Measurements from ENCODE around the gene NACC1.

The NACC1 gene

DNA sequence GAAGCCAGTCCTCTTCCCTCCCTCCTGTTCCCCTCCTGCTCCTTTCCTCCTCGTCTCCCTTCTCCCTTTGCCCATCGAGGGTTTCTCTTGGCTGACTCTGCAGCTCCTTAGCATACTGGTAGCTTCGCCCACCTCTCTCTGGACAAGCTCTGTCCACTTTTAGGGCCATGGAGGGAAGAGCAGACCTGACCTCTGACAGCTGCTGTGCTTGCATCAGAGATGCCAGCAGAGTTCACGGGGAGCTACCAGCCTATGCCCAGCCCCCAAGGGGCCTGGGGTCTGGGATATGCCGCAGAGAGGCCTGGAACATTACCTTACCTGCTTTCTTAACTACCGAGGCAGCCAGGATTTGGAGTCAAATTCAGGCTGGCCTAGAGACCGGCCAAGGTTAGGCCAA lies 35.1 kb upstream of the NACC1 start:
- TF ChIP-seq ZNF747 (tag by site-specific recombination; IDR thresholded peaks at IDR 0.05) (no peak), ZNF221 (tag by site-specific recombination; IDR thresholded peaks at IDR 0.05; ENCODE audit: borderline replicate concordance) (no peak), ZFP3 (tag by site-specific recombination; IDR thresholded peaks at IDR 0.05; ENCODE audit: low read depth) (no peak), ZBTB11 (tag by site-specific recombination; conservative IDR thresholded peaks at IDR 0.05; ENCODE audit: low read depth) (no peak), ZNF37A (tag by site-specific recombination; IDR thresholded peaks at IDR 0.05) (no peak)
- TF ChIP-seq, protein P1, sequence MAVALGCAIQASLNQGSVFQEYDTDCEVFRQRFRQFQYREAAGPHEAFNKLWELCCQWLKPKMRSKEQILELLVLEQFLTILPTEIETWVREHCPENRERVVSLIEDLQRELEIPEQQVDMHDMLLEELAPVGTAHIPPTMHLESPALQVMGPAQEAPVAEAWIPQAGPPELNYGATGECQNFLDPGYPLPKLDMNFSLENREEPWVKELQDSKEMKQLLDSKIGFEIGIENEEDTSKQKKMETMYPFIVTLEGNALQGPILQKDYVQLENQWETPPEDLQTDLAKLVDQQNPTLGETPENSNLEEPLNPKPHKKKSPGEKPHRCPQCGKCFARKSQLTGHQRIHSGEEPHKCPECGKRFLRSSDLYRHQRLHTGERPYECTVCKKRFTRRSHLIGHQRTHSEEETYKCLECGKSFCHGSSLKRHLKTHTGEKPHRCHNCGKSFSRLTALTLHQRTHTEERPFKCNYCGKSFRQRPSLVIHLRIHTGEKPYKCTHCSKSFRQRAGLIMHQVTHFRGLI (tag by site-specific recombination; IDR thresholded peaks at IDR 0.05), result no peak
- H3K36me3 ChIP-seq (ENCODE audit: control insufficient read depth in 2 of 2, insufficient read depth in 1 of 2, low read length in 2 of 2), result no peaks in the 10 kb centered on the region; a peak in 1 of 3 replicates
- no peak overlapping the region for H3K27ac ChIP-seq (ENCODE audit: extremely low read depth, low read depth, low read length)
- peaks cover 14% of the 10 kb centered on the region for H3K4me1 ChIP-seq (ENCODE audit: control insufficient read depth, insufficient read depth, low read length)
- no peak overlapping the region for H3K4me3 ChIP-seq (ENCODE audit: low read depth, low read length)
- POLR2A ChIA-PET, result no interaction called here
- CTCF ChIA-PET, result interaction anchor here (0.6 to 5.9 kb wide), 6 partner anchors 11 to 118 kb away, joined by 3 to 41 read pairs (median 8); no protein-coding TSS in a partner anchor
- H3K9me3 ChIP-seq (ENCODE audit: control insufficient read depth, insufficient read depth, low read depth, low read length), result no peaks in the 10 kb centered on the region

- H3K4me1 ChIP-seq (ENCODE audit: control insufficient read depth, insufficient read depth, low read length), result peaks cover 12% of the 10 kb centered on the region
- no peak overlapping the region for H3K4me3 ChIP-seq (ENCODE audit: low read depth, low read length)
- CTCF ChIA-PET, result interaction anchor here (1.7 to 5.9 kb wide), 4 partner anchors 10 to 118 kb away, joined by 6 to 41 read pairs (median 10); no protein-coding TSS in a partner anchor
- POLR2A ChIA-PET, result no interaction called here
- TF ChIP-seq ZNF24 (tag by site-specific recombination; IDR thresholded peaks at IDR 0.05) (no peak), ZNF600 (tag by site-specific recombination; IDR thresholded peaks at IDR 0.05) (0 out of 2 replicates have a peak, but pooled peaks have one; percentile 15), KLF17 (tag by site-specific recombination; IDR thresholded peaks at IDR 0.05) (peak; percentile 41; the same call in 1 of the 2 replicates), KLF1 (tag by site-specific recombination; IDR thresholded peaks at IDR 0.05) (peak; percentile 65), ZNF626 (tag by site-specific recombination; IDR thresholded peaks at IDR 0.05) (no peak), ZIC2 (tag by site-specific recombination; IDR thresholded peaks at IDR 0.05) (peak; percentile 59)
- H3K27ac ChIP-seq (ENCODE audit: extremely low read depth, low read depth, low read length), result no peak overlapping the region
- no peaks in the 10 kb centered on the region for H3K9me3 ChIP-seq (ENCODE audit: control insufficient read depth, insufficient read depth, low read depth, low read length)
- no peaks in the 10 kb centered on the region; a peak in 1 of 3 replicates for H3K36me3 ChIP-seq (ENCODE audit: control insufficient read depth in 2 of 2, insufficient read depth in 1 of 2, low read length in 2 of 2)
These were observed 34.4 kb upstream of the NACC1 start for GRCh38 chr19:13083627-13084026.

DNA sequence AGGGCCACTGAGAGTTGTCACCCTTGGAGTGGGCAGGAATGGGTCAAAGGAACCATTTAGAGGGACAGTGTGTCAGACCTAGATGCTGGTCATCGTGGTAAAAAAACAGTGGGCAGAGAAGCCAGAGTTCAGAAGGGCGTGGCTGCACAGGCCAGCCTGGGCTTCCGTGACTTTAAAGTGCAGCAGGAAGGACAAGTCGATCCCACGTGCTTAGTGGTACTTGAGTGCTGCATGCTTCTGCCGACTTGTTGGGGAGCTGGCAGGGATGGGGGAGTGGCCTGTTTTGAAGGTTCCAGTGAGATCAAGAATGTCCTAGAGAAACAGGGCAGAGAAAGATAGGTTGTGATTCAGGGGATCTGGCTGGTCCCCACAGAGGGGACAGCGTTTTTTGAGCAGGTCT lies 32.4 kb upstream of the NACC1 start:
- Histone ChIP-seq H3K27ac (ENCODE audit: extremely low read depth, low read depth, low read length) (no peak overlapping the region), H3K36me3 (ENCODE audit: control insufficient read depth in 2 of 2, insufficient read depth in 1 of 2, low read length in 2 of 2) (no peaks in the 10 kb centered on the region; a peak in 1 of 3 replicates), H3K4me1 (ENCODE audit: control insufficient read depth, insufficient read depth, low read length) (no peaks in the 10 kb centered on the region), H3K4me3 (ENCODE audit: low read depth, low read length) (no peak overlapping the region), H3K9me3 (ENCODE audit: control insufficient read depth, insufficient read depth, low read depth, low read length) (no peaks in the 10 kb centered on the region)
- ChIA-PET CTCF (interaction anchor here (0.5 to 5.9 kb wide), 9 partner anchors 8 to 120 kb away, joined by 3 to 41 read pairs (median 4); no protein-coding TSS in a partner anchor), POLR2A (interaction anchor here (0.7 kb wide), 1 partner anchor 249 kb away, joined by 3 read pairs; no protein-coding TSS in a partner anchor)
- no peak for TF ChIP-seq ZSCAN4 (tag by site-specific recombination; IDR thresholded peaks at IDR 0.05)
- TF ChIP-seq, protein P2, sequence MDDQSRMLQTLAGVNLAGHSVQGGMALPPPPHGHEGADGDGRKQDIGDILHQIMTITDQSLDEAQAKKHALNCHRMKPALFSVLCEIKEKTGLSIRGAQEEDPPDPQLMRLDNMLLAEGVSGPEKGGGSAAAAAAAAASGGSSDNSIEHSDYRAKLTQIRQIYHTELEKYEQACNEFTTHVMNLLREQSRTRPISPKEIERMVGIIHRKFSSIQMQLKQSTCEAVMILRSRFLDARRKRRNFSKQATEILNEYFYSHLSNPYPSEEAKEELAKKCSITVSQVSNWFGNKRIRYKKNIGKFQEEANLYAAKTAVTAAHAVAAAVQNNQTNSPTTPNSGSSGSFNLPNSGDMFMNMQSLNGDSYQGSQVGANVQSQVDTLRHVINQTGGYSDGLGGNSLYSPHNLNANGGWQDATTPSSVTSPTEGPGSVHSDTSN (CRISPR knock-in tag; IDR thresholded peaks at IDR 0.05), result no peak
- TF ChIP-seq GLIS2 (tag by site-specific recombination; IDR thresholded peaks at IDR 0.05), result no peak
- no peak for TF ChIP-seq ZNF747 (tag by site-specific recombination; IDR thresholded peaks at IDR 0.05)
- TF ChIP-seq ZNF19 (tag by site-specific recombination; IDR thresholded peaks at IDR 0.05; ENCODE audit: low read depth), result no peak
- no peak for TF ChIP-seq ZBTB20 (tag by site-specific recombination; IDR thresholded peaks at IDR 0.05)
- no peak for TF ChIP-seq ZNF530 (tag by site-specific recombination; IDR thresholded peaks at IDR 0.05; ENCODE audit: low read depth)
- no peak for TF ChIP-seq ZSCAN30 (tag by site-specific recombination; IDR thresholded peaks at IDR 0.05)
- no peak for TF ChIP-seq ZNF341 (tag by site-specific recombination; IDR thresholded peaks at IDR 0.05; ENCODE audit: low read depth)
